GM10248 (cell line): Measurements from ENCODE around the gene PYROXD2.

Source experiments
- CTCF ChIA-PET: fragments of 300-600 bp; sonication (Branson Sonifier 250); formaldehyde crosslinking; extraction: SDS; loops from one replicate; lab custom pipeline; 2021; ENCODE audit warnings: antibody characterized with exemption; lab: Yijun Ruan, JAX
- POLR2A ChIA-PET: fragments of 350-650 bp; sonication (Branson Sonifier 250); formaldehyde crosslinking; extraction: SDS; loops from one replicate; lab custom pipeline; 2020; ENCODE audit warnings: antibody characterized with exemption; lab: Yijun Ruan, JAX
- DNase-seq: peaks from one replicate; pipeline ENCODE4 v3.0.0; 2012; ENCODE audit errors: extremely low spot score
- CTCF ChIP-seq: IDR thresholded peaks from 2 replicates; pipeline ENCODE4 v1.5.1; 2012; ENCODE audit warnings: mild to moderate bottlenecking, low read depth; ENCODE audit errors: extremely low read depth, missing control alignments, control extremely low read depth

The PYROXD2 gene

GRCh38 chr10:98338318-98338717 is 76.7 kb downstream of the PYROXD2 start:
- TF ChIP-seq CTCF = no peak
- DNase-seq = no peak
- ChIA-PET CTCF (interaction anchor here (1.0 to 1.6 kb wide), 3 partner anchors 10 to 16 kb away, joined by 3 to 5 read pairs (median 3); no protein-coding TSS in a partner anchor), POLR2A (no interaction called here)

GRCh38 chr10:98337484-98337883 is 77.5 kb downstream of the PYROXD2 start:
- CTCF ChIA-PET = interaction anchor here (1.0 to 1.6 kb wide), 3 partner anchors 9 to 15 kb away, joined by 3 to 5 read pairs (median 3); no protein-coding TSS in a partner anchor
- DNase-seq = no peak
- POLR2A ChIA-PET = no interaction called here
- TF ChIP-seq CTCF = no peak
